GM12874 (cell line): Measurements from ENCODE around the gene ZNF672.

ENCODE experiments used
- TF ChIP-seq, protein P1 (sequence below): IDR thresholded peaks from 2 replicates; pipeline ENCODE4 v1.5.1; 2011; ENCODE audit warnings: low read depth, mild to moderate bottlenecking, control low read depth, low read length, moderate library complexity; ENCODE audit not compliant: insufficient read depth

ZNF672 gene

DNA sequence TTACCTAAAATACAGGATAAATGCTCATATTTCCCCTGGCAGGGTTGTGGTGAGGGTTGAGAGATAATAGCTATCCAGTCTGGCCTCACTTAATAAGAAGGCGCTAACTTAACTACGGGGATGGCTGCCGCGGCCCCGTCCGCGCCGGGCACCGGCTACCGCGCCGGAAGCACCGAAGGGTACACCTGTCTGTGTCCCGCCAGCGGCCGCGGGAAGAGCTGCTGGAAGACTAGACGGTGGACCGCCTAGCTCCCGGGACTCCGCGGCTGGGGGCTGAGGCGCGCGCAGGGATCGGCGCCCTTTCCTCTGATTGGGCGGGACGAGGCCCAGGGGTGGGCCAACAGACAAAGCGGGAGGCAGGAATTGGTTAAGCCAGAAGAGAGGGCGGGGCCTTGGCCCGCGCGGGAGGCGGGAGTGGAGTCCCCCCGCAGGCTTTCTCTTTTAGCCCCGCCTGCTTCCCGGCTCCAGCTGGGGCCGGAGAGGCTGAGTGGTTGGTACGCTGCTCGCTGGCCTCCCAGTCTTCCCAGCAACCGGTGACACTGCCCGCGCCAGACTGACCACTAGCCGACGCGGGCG is at the start of gene ZNF672:
TSS of gene ZNF672 (plus strand) at position 444 of the 576 bp plus-strand sequence. CDS start 9,051 bp downstream, outside the sequence.
- TF ChIP-seq, protein P1, sequence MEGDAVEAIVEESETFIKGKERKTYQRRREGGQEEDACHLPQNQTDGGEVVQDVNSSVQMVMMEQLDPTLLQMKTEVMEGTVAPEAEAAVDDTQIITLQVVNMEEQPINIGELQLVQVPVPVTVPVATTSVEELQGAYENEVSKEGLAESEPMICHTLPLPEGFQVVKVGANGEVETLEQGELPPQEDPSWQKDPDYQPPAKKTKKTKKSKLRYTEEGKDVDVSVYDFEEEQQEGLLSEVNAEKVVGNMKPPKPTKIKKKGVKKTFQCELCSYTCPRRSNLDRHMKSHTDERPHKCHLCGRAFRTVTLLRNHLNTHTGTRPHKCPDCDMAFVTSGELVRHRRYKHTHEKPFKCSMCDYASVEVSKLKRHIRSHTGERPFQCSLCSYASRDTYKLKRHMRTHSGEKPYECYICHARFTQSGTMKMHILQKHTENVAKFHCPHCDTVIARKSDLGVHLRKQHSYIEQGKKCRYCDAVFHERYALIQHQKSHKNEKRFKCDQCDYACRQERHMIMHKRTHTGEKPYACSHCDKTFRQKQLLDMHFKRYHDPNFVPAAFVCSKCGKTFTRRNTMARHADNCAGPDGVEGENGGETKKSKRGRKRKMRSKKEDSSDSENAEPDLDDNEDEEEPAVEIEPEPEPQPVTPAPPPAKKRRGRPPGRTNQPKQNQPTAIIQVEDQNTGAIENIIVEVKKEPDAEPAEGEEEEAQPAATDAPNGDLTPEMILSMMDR: no peak

DNA sequence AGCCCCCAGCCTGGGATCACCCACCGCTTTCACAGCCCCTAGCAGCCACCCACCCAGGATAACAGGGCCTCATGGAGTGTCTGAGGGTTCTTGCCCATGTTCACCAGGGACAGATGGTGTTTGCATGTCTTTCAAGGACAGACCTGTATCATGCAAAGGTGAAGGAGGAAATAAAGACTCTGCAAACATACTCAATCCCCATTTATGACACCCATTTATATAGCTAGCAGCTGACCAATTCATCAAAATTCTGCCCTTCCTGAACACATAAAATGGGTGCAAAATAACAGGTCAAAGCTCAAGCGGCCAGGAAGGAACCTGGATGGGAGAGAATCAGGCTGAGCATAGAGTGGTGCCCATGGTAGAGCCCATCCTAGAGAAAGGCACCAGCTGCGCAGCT is 49.7 kb upstream of the ZNF672 start:
- TF ChIP-seq, protein P1: no peak

DNA sequence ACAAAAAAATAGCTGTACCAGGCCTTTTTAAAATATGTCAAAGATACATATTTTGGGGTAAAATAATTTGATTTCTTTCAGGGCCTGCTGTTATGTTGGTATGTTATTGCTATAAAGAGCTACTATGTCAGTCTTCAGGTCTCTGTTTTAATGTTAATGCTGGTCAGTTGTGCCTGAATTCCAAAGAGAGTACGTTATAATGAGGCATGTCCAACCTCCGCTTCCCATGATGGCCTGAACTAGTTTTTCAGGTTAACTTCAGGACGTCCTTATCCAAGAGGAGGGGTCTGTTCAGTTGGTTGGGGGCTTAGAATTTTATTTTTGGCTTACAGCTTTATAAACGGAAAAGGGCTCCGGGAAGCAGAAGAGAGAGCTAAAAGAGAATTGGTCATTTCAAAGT is 47.6 kb upstream of the ZNF672 start:
- TF ChIP-seq, protein P1: no peak

DNA sequence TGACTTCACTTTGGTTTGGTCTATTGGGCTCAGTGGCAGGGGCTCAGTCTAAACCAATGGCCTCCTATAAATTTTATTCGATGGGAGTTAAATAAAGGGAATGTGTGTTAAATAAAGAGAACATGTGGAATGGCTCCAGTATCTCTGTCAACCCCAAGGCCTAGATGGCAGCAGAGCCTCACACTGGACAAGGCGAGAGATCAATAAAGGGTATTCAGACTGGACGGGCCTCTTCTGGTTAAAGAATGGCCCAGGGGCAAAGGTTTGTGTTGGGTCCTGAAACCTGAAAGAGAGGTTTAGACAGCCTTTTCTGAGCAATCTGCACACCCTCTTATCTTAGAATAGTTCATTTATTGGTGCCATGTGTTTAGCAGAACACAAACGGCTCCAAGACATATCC is 47.0 kb upstream of the ZNF672 start:
- TF ChIP-seq, protein P1: no peak

DNA sequence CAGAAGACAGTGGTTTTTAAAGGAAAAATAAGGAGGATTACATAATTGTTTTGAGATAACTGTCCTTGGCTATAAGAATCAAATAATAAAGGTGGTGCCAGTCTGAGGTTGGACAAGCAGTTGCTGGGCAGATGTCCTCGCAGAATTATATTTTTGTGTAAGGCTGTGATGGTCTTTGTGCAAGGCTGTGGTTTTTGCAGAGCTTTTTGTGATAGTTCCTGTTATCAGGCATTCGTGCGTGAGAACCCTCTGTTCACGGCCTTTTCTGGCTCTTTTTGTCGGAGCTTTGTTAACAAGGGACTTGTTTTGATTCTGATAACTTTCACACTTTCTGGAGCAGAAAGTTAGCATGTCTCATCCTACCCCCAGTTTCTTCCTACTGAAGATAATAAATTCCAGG is 45.7 kb upstream of the ZNF672 start:
- TF ChIP-seq, protein P1: no peak

DNA sequence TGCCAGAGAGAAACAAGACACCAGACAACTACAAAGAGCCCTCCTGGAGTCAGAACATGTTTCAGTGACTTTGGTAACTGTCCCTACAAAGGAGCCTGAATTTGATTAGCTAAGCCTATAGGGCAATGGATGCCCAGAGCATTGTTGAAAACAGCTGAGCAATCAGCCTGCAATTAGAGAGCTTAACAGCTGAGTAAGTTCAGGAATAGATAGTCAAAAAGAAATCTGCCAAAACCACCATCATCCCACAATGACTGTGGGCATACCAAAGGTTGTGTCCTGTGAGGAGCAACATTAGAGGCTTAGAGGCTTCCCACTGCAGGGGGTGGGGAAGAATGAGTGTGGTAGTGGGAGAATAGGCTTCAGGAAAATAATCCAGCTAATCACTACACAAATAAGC is 44.4 kb upstream of the ZNF672 start:
- TF ChIP-seq, protein P1: no peak

DNA sequence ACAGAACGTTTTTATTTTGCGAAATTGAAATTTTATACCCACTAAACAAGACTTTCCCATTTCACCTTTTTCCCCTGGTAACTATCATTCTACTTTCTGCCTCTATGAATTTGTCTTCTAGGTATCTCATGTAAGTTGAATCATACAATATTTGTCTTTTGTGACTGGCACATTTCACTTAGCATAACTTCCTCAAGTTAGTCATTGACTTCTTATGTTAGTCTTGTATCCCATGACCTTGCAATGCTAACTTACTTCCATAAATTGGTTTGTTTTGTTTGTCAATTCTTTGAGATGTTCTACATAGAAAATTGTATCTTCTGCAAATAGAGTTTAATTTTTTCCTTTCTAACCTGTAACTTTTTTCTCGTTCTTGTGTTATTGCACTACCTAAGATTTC is 39.2 kb upstream of the ZNF672 start:
- TF ChIP-seq, protein P1: no peak
